Lower lobe of right lung (tissue), 2 donors: ENCODE measurements around the gene BAZ1B. TPM values are rescaled to one million over a fixed set of nuclear protein-coding genes. Genes with fewer than 3 reads are reported as not detected.
A peak's percentile ranks its signal among the peaks of the same experiment; 100 is the strongest.
"Not testable (repeated sequence)": the region's sequence is repeated elsewhere in the genome, so short reads cannot be mapped to it uniquely, and the experiment has no call there.

Source experiments
- ATAC-seq, 2 donors: fragments of 200-7000 bp; cut with Tn5 transposase; one replicate each; pipeline ENCODE4 v1.9.1; 2020 to 2022; ENCODE audit warnings: mild to moderate bottlenecking in 2 of 2, moderate library complexity in 2 of 2
- DNase-seq: peaks from one replicate; pipeline ENCODE4 v3.0.0-alpha.2; 2020
- H3K27ac ChIP-seq: fragments of 200-600 bp; one replicate; pipeline ENCODE4 v1.8.0; 2022
- H3K27me3 ChIP-seq: fragments of 200-600 bp; one replicate; pipeline ENCODE4 v1.8.0; 2022; ENCODE audit warnings: low read depth
- H3K36me3 ChIP-seq: fragments of 200-600 bp; one replicate; pipeline ENCODE4 v1.8.0; 2022; ENCODE audit warnings: mild to moderate bottlenecking
- H3K4me1 ChIP-seq: fragments of 200-600 bp; one replicate; pipeline ENCODE4 v1.8.0; 2022
- H3K4me3 ChIP-seq: fragments of 200-600 bp; one replicate; pipeline ENCODE4 v1.8.0; 2022; ENCODE audit warnings: mild to moderate bottlenecking
- H3K9me3 ChIP-seq: fragments of 200-600 bp; one replicate; pipeline ENCODE4 v1.8.0; 2022
- intact Hi-C: fragments of 100-400 bp; cut with DNase I; formaldehyde crosslinking; loops from one replicate; pipeline ENCODE4 v1.11.0; 2022
- total RNA-seq: library from RNA; stranded (reverse); fragmentation: NEBNext Ultra II Directional; extraction: Animal tissue kit (Norgen Biotek cat#: 25700); gene quantifications from one replicate; pipeline ENCODE4 v1.2.1, GENCODE V29; 2021
- TF ChIP-seq, protein P1 (sequence below): fragments of 200-600 bp; IDR thresholded peaks from one replicate; pipeline ENCODE4 v1.8.0; 2022; ENCODE audit warnings: antibody characterized with exemption, mild to moderate bottlenecking
- donor health status: DM: no; HTN: yes; CAD: no; lungs with severe emphysema.

BAZ1B gene
- total RNA-seq, 1 donor from 2014 or later: 56.0 TPM

DNA sequence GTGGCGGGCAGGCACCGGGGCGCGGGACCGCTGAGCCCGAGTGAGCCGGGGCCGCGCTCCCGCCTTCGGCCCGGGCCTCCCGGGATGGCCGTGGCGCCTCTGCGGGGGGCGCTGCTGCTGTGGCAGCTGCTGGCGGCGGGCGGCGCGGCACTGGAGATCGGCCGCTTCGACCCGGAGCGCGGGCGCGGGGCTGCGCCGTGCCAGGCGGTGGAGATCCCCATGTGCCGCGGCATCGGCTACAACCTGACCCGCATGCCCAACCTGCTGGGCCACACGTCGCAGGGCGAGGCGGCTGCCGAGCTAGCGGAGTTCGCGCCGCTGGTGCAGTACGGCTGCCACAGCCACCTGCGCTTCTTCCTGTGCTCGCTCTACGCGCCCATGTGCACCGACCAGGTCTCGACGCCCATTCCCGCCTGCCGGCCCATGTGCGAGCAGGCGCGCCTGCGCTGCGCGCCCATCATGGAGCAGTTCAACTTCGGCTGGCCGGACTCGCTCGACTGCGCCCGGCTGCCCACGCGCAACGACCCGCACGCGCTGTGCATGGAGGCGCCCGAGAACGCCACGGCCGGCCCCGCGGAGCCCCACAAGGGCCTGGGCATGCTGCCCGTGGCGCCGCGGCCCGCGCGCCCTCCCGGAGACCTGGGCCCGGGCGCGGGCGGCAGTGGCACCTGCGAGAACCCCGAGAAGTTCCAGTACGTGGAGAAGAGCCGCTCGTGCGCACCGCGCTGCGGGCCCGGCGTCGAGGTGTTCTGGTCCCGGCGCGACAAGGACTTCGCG lies 88.0 kb downstream of the BAZ1B start:
- H3K4me1 ChIP-seq: peaks cover 6% of the 10 kb centered on the region
- ATAC-seq (peak in 1 of 2 donors; percentile 1), DNase-seq (no peak)
- H3K9me3 ChIP-seq: no peaks in the 10 kb centered on the region
- TF ChIP-seq, protein P1, sequence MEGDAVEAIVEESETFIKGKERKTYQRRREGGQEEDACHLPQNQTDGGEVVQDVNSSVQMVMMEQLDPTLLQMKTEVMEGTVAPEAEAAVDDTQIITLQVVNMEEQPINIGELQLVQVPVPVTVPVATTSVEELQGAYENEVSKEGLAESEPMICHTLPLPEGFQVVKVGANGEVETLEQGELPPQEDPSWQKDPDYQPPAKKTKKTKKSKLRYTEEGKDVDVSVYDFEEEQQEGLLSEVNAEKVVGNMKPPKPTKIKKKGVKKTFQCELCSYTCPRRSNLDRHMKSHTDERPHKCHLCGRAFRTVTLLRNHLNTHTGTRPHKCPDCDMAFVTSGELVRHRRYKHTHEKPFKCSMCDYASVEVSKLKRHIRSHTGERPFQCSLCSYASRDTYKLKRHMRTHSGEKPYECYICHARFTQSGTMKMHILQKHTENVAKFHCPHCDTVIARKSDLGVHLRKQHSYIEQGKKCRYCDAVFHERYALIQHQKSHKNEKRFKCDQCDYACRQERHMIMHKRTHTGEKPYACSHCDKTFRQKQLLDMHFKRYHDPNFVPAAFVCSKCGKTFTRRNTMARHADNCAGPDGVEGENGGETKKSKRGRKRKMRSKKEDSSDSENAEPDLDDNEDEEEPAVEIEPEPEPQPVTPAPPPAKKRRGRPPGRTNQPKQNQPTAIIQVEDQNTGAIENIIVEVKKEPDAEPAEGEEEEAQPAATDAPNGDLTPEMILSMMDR: no peak
- H3K27me3 ChIP-seq: peaks cover 38% of the 10 kb centered on the region
- peak overlapping the region; percentile 48 for H3K4me3 ChIP-seq
- peaks cover 4% of the 10 kb centered on the region for H3K36me3 ChIP-seq
- no peak overlapping the region for H3K27ac ChIP-seq
- intact Hi-C loops: no loop called here

DNA sequence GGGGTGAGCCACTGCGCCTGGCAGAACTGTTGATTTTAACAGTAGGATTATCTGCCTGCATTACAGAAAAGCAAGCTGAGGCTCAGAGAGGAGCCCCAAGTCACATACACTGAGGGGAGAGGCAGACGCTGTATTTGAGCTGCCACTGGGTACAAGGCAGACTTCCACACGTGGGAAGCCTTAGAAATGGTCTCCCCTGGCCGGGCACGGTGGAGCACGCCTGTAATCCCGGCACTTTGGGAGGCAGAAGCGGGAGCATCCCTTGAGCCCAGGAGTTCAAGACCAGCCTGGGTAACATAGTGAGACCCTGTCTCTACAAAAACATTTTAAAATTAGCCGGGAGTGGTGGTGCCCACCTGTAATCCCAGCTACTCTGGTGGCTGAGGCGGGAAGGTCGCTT lies 89.4 kb downstream of the BAZ1B start:
- ATAC-seq: no peak
- Histone ChIP-seq H3K36me3 (no peaks in the 10 kb centered on the region), H3K27me3 (peaks cover 42% of the 10 kb centered on the region), H3K9me3 (no peaks in the 10 kb centered on the region), H3K27ac (no peak overlapping the region), H3K4me3 (no peak overlapping the region), H3K4me1 (peaks cover 6% of the 10 kb centered on the region)
- DNase-seq: no peak
- TF ChIP-seq, protein P1: no peak
- intact Hi-C loops: no loop called here

DNA sequence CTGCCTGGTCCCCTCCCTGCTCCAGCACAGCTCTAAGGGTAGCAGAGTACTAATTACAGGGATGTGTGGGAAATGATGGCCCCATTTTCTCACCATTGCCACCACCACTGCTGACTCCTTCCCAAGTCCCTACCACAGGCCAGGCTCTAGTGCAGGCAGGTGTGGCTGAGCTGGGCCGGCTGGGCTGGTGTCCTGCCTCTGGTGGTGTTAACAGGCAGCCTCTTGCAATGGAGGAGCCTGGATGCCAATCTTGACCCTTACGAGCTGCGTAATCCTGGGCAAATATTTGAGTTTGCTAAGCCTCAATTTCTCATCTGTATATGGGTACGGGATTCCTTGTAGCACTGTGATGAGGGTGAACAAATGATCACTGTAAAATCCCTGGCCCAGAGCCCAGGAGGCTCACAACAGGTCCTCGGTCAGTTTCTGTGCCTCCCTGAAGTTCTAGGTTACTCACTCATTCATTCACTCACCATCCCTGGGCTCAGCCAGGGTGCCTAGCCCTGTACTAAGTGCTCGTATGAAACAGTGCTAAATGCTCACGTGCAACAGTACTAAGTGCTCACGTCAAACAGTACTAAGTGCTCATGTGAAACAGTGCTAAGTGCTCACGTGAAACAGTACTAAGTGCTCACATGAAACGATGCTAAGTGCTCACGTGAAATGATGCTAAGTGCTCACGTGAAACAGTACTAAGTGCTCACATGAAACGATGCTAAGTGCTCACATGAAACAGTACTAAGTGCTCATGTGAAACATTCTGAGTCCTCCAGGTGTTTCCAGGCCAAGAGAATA lies 90.9 kb downstream of the BAZ1B start:
- no peak overlapping the region for H3K27ac ChIP-seq
- TF ChIP-seq, protein P1: no peak
- H3K4me1 ChIP-seq: peaks cover 6% of the 10 kb centered on the region
- ATAC-seq (no peak), DNase-seq (no peak)
- no peaks in the 10 kb centered on the region for H3K36me3 ChIP-seq
- peaks cover 42% of the 10 kb centered on the region for H3K27me3 ChIP-seq
- H3K9me3 ChIP-seq: no peaks in the 10 kb centered on the region
- intact Hi-C loops: no loop called here
- H3K4me3 ChIP-seq: no peak overlapping the region

DNA sequence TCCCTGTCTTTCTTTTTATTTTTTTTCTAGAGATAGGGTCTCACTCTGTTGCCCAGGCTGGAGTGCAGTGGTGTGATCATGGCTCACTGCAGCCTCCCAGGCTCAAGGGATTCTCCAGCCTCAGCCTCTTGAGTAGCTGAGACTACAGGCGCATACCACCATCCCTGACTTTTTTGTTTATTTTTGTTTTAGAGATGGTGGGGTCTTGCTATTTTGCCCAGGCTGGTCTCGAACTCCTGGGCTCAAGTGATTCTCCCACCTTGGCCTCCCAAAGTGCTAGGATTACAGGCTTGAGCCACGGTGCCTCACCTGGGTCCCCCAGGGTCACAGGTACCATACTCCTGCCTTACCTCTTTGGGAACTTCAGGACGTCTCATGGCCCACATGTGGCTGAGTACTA lies 91.6 kb downstream of the BAZ1B start:
- H3K27ac ChIP-seq, H3K36me3 ChIP-seq, DNase-seq, H3K9me3 ChIP-seq, H3K4me3 ChIP-seq, intact Hi-C loops, H3K4me1 ChIP-seq, ATAC-seq: not testable (repeated sequence)
- H3K27me3 ChIP-seq: peaks cover 39% of the 10 kb centered on the region

DNA sequence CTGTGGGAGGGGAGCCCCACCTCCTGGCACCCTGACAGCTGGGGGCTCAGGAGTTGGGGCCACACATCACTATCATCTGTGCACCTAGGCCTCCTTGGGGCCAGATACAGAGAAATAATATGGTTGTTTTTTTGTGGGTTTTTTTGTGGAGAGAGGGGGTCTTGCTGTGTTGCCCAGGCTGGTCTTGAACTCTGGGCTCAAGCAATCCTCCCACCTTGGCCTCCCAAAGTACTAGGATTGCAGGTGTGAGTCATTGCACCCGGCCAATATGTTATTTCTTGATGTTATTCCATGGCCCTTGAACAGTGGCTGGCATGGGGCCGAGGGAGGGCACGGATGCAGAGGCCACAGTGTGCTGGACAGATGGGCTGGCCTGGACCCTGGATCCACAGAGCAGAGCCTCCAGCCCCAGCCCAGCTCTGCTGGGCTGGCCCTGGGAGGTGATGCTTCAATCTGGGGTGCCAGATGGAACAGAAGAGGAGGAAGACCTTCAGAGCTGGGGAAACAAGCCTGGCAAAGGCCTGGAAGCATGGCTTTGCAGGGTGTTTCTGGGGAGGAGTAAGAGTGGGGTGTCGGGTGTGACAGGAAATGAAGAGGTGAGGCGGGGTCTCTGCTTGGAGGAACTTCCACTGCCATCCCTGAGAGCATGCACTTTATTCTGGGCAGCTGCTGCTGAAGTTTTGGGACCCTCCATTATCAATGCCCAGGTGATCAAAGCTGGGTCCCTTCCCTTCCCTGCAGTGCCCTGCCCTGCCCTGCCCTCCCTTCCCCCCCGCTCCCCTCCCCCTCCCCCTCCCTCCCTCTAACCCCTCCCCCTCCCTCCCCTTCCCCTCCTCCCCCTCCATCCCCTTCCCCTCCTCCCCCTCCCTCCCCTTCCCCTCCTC lies 92.2 kb downstream of the BAZ1B start:
- no peak for DNase-seq
- intact Hi-C loops: no loop called here
- Histone ChIP-seq H3K36me3 (no peaks in the 10 kb centered on the region), H3K27ac (no peak overlapping the region), H3K9me3 (no peaks in the 10 kb centered on the region), H3K27me3 (peaks cover 34% of the 10 kb centered on the region), H3K4me1 (peaks cover 6% of the 10 kb centered on the region), H3K4me3 (no peak overlapping the region)
- ATAC-seq: no peak
- TF ChIP-seq, protein P1: no peak
